Astrocyte of the cerebellum (primary cell): ENCODE results near the gene HIVEP3.

Experiments
- DNase-seq: peaks from one replicate; pipeline ENCODE4 v3.0.0-alpha.2; 2011; ENCODE audit warnings: low read depth
- H3K4me3 ChIP-seq: 2 replicates; pipeline ENCODE4 v1.5.1; 2011; ENCODE audit warnings: mild to moderate bottlenecking, low read depth, low read length, moderate library complexity
- CTCF ChIP-seq: IDR thresholded peaks from 2 replicates; pipeline ENCODE4 v1.5.1; 2012; ENCODE audit warnings: low read length, low read depth, moderate library complexity, mild to moderate bottlenecking; ENCODE audit errors: missing control alignments
- in situ Hi-C: cut with HindIII; loops from 2 replicates; pipeline ENCODE4 v1.10.0; 2017; ENCODE audit warnings: low sequenced_read_pairs

HIVEP3 gene

GRCh38 chr1:41728403-41729202 lies 190.1 kb downstream of the HIVEP3 start:
- no peak for DNase-seq
- no peak for TF ChIP-seq CTCF
- in situ Hi-C loops, result no loop called here
- H3K4me3 ChIP-seq, result no peak overlapping the region

- no peak for TF ChIP-seq CTCF
- no peak overlapping the region for H3K4me3 ChIP-seq
- no peak for DNase-seq
- in situ Hi-C loops, result no loop called here
Observed at GRCh38 chr1:41727749-41728115, 191.0 kb downstream of the HIVEP3 start.

- in situ Hi-C loops, result no loop called here
- no peak overlapping the region for H3K4me3 ChIP-seq
- TF ChIP-seq CTCF, result no peak
- DNase-seq, result no peak
Observed at GRCh38 chr1:41726899-41727748, 191.6 kb downstream of the HIVEP3 start.

- DNase-seq, result no peak
- in situ Hi-C loops, result no loop called here
- H3K4me3 ChIP-seq, result no peak overlapping the region
- TF ChIP-seq CTCF, result no peak
Observed at GRCh38 chr1:41726292-41726691, 192.4 kb downstream of the HIVEP3 start.

GRCh38 chr1:41724926-41725325 lies 193.8 kb downstream of the HIVEP3 start:
- no peak for TF ChIP-seq CTCF
- DNase-seq, result no peak
- H3K4me3 ChIP-seq, result no peak overlapping the region
- in situ Hi-C loops, result no loop called here

GRCh38 chr1:41724248-41724647 lies 194.5 kb downstream of the HIVEP3 start:
- in situ Hi-C loops, result no loop called here
- TF ChIP-seq CTCF, result no peak
- DNase-seq, result no peak
- no peak overlapping the region for H3K4me3 ChIP-seq
